K562 (cell line): ENCODE measurements around the gene CACNG5.

Experiments used
- CEBPG ChIP-seq, 3 experiments: fragments of 200-800 bp in 1 of 3; sonication (Bioruptor generic) in 1 of 3; sonication (generic) in 1 of 3; formaldehyde crosslinking in 1 of 3; IDR thresholded peaks in 2 of 3; conservative IDR thresholded peaks in 1 of 3; 2 replicates each; pipeline versions ENCODE4 v1.6.1 to v1.8.0; 2016 to 2022; ENCODE audit warnings: missing compliant biosample characterization in 2 of 3, missing genetic modification characterization in 2 of 3, mild to moderate bottlenecking in 1 of 3, missing genetic modification reagents in 1 of 3
- EHMT2 ChIP-seq: fragments of 450-650 bp; IDR thresholded peaks from 2 replicates; pipeline ENCODE4 v1.6.1; 2018; ENCODE audit warnings: antibody characterized with exemption
- GATA2 ChIP-seq: sonication (generic); formaldehyde crosslinking; IDR thresholded peaks from 2 replicates; pipeline ENCODE4 v1.4.0; 2020; ENCODE audit warnings: mild to moderate bottlenecking, missing genetic modification reagents
- PHF8 ChIP-seq: fragments of 200-600 bp; sonication (generic); IDR thresholded peaks from 2 replicates; pipeline ENCODE4 v1.6.1; 2012; ENCODE audit warnings: mixed run types, mild to moderate bottlenecking, inconsistent platforms, low read length, moderate library complexity, borderline replicate concordance
- SMAD1 ChIP-seq: fragments of 150-350 bp; IDR thresholded peaks from 2 replicates; pipeline ENCODE4 v1.6.1; 2014; ENCODE audit warnings: low read length, low read depth; ENCODE audit not compliant: partially characterized antibody
- TAF1 ChIP-seq: IDR thresholded peaks from 2 replicates; pipeline ENCODE4 v1.6.1; 2011; ENCODE audit warnings: mild to moderate bottlenecking, low read length, moderate library complexity; ENCODE audit not compliant: insufficient read depth, control insufficient read depth, severe bottlenecking; ENCODE audit errors: extremely low read depth
- ZNF253 ChIP-seq: fragments of 250-450 bp; sonication (Bioruptor Pico); conservative IDR thresholded peaks from 2 replicates; pipeline ENCODE4 v1.6.1; 2021; ENCODE audit warnings: mild to moderate bottlenecking
- TF ChIP-seq, protein P1 (sequence below), 3 experiments: IDR thresholded peaks in 2 of 3; conservative IDR thresholded peaks in 1 of 3; 2 replicates each; pipeline ENCODE4 v1.5.1; 2011 to 2012; ENCODE audit warnings: low read length in 3 of 3, mild to moderate bottlenecking in 3 of 3, control low read depth in 2 of 3, improper control_type of control experiment in 1 of 3, inconsistent platforms in 1 of 3, low read depth in 1 of 3, mixed read lengths in 1 of 3, moderate library complexity in 1 of 3; ENCODE audit not compliant: insufficient read depth in 2 of 3

DNA sequence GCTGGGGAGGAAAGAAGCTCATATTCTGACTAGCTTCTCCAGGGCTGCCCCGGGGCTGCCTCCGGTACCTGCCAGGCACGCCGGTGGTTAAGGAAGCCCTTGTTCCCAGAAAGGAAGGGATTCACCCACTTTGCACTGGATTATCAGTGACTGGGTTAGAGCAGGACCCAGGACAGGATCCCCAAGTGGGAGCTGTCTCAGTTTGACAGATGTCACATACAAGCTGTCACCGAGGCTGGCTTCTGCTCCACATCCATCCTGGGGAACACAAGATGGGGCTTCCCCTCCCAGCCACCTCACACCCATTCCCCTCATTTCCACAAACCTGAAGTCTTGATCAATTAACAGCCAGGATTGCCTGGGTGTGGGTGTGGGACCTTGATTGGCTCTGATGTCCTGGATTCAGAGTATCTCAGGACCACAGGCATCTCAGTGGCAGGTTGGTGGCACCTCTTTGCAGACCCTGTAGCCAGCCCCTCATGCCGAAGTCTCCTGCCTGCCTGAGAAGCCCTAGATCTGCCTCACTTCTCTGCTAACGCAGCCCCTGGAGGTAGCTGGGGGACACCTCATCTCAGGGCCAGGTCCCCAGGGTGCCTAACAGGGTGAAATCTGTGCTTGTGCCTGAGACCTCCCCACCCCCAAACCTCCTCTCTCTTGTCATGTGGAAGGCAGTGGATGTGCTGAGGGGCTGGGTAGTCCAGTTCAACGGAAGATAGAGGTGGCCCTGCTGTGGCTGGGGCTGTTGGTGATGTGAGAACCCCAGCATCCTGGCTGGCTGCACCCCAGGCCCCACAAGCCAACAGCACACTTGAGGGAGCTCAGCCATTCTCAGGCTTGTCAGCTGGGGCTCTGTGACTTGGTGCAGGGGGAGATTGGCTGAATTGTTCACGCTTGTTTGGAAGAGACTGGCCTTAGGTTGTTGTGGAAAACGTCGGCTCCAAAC is 1.4 kb downstream of the CACNG5 start:
- TF ChIP-seq PHF8 (no peak), SMAD1 (no peak), GATA2 (CRISPR knock-in tag) (no peak), ZNF253 (CRISPR knock-in tag) (no peak), EHMT2 (no peak), CEBPG (CRISPR knock-in tag; IDR thresholded peaks at IDR 0.05) (no peak), CEBPG (tag; conservative IDR thresholded peaks at IDR 0.05 in 1 of 2, IDR thresholded peaks at IDR 0.05 in 1 of 2) (no peak), TAF1 (no peak)
- TF ChIP-seq, protein P1, sequence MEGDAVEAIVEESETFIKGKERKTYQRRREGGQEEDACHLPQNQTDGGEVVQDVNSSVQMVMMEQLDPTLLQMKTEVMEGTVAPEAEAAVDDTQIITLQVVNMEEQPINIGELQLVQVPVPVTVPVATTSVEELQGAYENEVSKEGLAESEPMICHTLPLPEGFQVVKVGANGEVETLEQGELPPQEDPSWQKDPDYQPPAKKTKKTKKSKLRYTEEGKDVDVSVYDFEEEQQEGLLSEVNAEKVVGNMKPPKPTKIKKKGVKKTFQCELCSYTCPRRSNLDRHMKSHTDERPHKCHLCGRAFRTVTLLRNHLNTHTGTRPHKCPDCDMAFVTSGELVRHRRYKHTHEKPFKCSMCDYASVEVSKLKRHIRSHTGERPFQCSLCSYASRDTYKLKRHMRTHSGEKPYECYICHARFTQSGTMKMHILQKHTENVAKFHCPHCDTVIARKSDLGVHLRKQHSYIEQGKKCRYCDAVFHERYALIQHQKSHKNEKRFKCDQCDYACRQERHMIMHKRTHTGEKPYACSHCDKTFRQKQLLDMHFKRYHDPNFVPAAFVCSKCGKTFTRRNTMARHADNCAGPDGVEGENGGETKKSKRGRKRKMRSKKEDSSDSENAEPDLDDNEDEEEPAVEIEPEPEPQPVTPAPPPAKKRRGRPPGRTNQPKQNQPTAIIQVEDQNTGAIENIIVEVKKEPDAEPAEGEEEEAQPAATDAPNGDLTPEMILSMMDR (IDR thresholded peaks at IDR 0.05 in 2 of 3, conservative IDR thresholded peaks at IDR 0.05 in 1 of 3; ENCODE audit: insufficient read depth in 2 of 3, low read depth in 1 of 3, low read length in 3 of 3), result no peak
